ENCODE results near the gene PIGK.
"Not testable (repeated sequence)": the region's sequence is repeated elsewhere in the genome, so short reads cannot be mapped to it uniquely, and the experiment has no call there.

PIGK gene

DNA sequence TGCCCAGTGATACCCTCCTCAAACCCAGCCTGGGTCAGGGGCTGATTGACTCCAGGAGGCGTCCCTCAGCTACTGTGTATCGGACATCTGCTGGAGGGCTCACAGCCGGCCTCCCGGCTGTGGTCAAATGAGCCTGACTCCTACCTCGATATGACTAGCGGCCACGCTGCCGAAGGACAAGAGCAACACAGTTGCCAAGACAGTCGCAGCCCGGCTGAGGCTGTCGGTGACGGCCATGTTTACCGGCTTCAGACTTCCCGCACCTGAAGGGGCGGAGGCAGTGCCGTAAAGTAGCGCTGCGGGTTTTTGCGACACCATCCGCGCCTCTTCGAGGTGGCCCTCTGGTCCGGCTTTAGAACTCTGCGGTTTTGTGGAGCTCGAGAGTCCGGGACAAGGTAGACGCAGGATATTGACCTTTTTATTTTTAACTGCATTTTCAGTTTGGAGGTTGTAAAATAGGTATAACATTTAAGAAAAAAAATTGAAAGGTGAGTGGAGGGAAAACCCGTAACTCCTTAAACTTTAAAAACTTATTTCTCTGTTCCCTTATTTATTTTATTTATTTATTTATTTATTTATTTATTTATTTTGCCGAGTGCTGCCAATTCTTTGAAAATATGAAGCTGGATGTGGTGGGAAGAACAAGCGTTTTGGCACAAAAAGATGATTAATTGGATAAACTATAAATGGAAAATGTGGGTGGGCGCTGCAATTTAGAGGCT is at the start of gene PIGK:
Gene PIGK (minus strand): TSS at position 265 of the 722 bp plus-strand sequence. CDS start 28 bp downstream, at position 237.
- peak; percentile 87 to 88 for DNase-seq

- no peak for DNase-seq
These were observed 47.8 kb upstream of the PIGK start for GRCh38 chr1:77267035-77267434.

DNA sequence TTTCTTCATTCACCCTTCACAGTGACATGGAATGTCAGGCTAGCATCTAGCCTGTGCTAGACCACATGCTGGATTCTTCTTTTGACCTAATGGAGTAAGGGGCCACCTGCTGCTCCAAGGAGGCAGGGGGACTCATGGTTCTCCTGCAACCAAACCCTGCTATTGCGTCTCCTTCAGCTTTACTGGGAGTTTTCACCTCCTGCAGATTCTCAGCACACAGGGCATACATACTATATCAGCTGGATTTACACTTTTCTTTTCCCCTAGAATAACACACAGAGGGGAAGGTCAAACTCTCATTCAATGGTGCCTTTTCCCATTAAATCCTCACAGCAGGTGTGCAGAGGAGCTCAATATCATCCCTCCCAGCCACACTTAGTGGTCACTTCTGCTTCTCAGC is 46.0 kb upstream of the PIGK start:
- no peak for DNase-seq

DNA sequence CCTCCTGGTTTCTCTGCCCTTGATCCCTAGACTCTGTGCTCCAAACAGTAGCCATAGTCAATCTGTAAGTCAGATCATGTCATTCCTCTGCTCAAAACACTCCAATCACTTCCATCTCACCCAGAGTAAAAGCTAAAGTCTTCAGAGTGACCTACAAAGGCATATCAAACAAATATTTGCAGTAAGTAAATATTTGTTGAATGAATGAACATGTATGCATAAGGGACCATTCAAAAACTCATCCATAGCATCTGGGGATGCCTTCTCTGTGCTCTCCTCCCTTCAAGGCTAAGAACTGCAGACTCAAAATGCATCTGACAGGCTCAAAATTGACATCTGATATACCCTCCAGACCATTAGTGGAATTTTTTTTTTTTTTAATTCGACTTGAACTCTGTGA is 44.5 kb upstream of the PIGK start:
- DNase-seq = no peak

GRCh38 chr1:77253211-77253610 is 34.0 kb upstream of the PIGK start:
- DNase-seq = no peak

- no peak for DNase-seq
These were observed 30.9 kb upstream of the PIGK start for GRCh38 chr1:77250126-77250525.

- no peak for DNase-seq
These were observed 26.6 kb upstream of the PIGK start for GRCh38 chr1:77245830-77246229.

DNA sequence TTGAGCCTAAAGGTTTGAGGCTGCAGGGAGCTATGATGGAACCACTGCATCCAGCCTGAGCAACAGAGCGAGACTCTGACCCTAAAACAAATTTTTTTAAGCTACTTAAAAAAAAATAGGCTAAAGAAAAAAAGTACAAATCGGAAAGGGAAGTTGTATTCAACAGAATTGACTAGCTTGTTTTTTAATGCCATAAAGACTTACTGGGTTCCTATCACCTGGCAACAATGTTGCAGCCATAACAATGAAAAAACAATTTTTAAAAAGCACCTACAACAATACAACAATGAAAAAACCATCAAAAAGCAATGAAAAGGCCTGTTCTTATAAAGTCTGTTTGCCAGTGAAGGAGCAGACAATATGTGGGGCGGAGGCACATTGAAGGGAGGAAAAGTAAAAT is 20.1 kb upstream of the PIGK start:
- DNase-seq = no peak

DNA sequence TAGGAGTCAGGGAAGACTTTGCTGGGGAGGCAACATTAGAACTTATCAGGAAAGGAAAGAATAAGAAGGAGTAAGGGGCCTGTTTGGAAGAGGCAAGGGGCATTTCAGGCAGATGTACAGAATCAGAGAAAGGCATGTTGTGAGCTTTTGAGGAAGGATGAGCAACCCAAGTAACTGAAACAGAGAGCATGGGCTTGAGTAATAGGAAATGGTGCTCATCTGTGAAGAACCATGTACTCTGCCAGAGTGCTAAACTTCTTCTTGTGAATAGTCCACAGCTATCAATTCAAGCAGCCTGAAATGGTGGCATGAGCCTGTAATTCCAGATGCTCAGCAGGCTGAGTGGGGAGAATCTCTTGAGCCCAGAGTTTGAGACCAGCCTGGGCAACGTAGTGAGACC is 19.2 kb upstream of the PIGK start:
- no peak for DNase-seq

GRCh38 chr1:77234943-77235342 is 15.7 kb upstream of the PIGK start:
- DNase-seq = no peak

- no peak for DNase-seq
These were observed 14.9 kb upstream of the PIGK start for GRCh38 chr1:77234096-77234495.

DNA sequence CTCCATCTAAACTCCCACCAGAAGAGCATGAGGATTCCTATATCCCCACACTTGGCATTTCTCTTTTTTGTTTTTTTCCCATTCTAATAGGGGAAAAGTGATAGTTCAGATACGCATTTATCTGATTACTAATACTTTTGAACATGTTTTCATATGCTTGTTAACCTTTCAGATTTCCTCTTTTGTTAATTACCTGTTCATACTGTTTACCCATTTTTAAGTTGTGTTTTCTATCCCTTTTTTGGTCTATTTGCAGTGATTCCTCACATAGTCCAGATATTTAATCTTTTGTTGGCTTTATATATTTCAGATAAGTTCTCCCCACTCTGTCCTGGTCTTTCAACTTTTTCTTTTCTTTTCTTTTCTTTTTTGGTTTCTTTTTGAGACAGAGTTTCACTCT is 13.6 kb upstream of the PIGK start:
- DNase-seq = no peak

GRCh38 chr1:77230051-77230450 is 10.8 kb upstream of the PIGK start:
- DNase-seq = no peak

GRCh38 chr1:77228836-77229235 is 9.6 kb upstream of the PIGK start:
- no peak for DNase-seq

DNA sequence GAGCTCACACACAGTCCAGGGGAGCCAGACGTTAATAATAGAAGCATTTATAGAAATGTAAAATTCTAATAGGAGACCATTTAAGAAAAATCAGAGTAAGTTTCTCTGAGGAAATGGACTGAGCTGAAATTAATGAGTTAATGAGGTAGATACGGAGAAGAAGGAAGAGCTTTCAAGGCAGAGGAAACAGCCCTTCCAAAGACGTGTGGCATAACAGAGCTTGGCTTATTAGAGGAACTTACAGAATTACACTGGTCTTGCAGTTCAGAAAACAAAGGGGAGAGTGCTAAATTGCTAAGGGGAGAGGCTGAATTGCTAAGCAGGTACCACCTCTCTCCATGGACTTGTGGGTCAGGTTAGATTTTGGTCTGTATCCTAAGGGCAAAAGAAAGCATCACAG is 8.2 kb upstream of the PIGK start:
- no peak for DNase-seq

- DNase-seq = no peak
These were observed 3.3 kb upstream of the PIGK start for GRCh38 chr1:77222496-77222895.

GRCh38 chr1:77220687-77221463 is 1.6 kb upstream of the PIGK start:
- no peak for DNase-seq

DNA sequence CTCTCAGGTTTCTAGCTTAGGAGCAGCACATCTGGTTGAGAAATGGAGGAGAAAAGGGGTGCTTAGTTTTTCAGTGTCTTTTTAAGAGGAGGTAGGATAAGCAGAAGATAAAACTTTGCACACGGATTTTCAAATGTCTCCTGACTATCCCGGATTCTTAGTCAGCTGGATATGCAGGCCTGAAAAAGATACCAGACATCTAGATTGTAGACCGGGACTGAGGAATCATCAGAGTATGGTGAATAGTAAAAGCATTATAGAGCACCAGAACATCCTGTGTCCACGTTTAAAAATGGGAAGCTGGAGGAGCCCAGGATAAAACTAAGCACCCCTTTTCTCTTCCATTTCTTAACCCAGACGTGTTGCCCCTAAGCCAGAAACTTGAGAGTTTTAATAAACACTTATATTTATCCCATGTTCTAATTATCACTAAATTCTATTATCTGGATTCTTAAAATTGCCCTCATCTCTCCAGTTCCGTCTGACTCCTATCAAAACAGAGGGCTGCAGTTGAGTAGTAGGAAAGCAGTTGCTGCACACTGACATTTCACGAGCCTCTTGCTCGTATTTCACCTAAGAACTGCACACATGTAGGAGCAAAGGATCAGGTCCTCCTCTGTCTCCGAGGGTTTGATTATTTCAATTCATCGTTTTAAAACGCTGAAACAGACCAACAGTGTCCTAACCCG is 609 bp downstream of the PIGK start:
- DNase-seq = no peak

GRCh38 chr1:77204043-77204442 is 15.2 kb downstream of the PIGK start:
- not testable (repeated sequence) for DNase-seq

DNA sequence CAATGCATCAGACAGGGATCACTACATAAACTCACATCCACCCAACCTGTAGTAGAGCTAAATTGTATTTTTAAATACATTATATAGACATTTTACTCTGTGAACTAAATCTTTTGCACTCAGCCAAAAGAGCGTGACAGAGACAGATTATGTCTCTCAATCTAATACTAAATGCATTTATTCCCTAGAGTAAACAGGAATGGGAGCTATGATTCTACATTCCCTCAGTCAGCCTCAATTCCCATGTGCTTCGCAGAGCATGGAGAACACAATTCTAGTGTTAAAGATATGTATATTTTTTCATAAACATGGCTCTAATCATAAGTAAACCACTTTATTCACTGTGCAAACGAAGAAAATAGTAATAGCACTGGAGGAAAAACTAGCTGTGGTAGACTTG is 16.5 kb downstream of the PIGK start:
- DNase-seq = no peak

- no peak for DNase-seq
These were observed 18.4 kb downstream of the PIGK start for GRCh38 chr1:77200806-77201205.

DNA sequence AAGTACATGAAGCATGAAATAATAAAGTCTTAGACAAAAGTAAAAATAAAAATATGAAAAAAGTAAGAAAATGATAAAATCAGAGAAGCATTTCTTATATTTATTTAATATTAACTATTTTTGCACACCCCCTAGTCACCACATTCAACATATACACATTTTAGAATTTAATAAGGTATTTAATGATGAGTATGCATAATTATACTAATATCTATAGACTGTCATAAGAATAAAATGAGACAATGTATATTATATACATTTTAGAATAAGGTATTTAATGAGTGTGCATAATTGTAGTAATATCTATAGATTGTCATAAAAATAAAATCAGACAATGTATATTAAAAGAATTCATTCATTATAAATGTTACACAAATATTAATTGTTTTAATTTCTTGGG is 18.9 kb downstream of the PIGK start:
- DNase-seq = no peak

DNA sequence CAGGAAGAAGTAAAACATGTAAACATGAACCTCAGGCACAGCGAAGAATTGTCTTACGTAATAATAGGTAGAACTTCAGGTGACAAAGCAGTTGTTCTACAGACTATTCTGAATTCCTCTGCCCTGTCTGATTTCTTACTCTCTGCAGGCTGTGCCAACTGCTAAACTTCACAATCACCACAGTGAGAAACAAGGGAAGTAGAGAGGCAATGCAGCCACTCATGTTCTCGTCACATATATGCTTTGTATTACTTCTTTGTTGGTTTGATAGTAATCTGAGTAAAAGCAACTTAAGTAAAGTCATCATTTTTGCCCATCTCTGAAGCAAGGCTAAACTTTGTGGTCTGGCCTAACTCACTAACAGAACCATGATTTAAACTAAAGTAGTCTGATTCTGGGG is 21.9 kb downstream of the PIGK start:
- no peak for DNase-seq

- no peak for DNase-seq
These were observed 25.3 kb downstream of the PIGK start for GRCh38 chr1:77193951-77194350.

All from CD4-positive, alpha-beta T cell treated with Interleukin-1 beta for 1 hour (primary cell).